HEK293T (cell line): ENCODE data around the gene UPK3B.
"Not testable (repeated sequence)": the region's sequence is repeated elsewhere in the genome, so short reads cannot be mapped to it uniquely, and the experiment has no call there.

Source experiments
- FOXM1 ChIP-seq: fragments of 450-650 bp; IDR thresholded peaks from 2 replicates; pipeline ENCODE4 v1.6.1; 2017; ENCODE audit warnings: mild to moderate bottlenecking, borderline replicate concordance
- NFRKB ChIP-seq: fragments of 450-650 bp; IDR thresholded peaks from 2 replicates; pipeline ENCODE4 v1.6.1; 2016; ENCODE audit warnings: mild to moderate bottlenecking, moderate library complexity
- ZNF384 ChIP-seq: fragments of 450-650 bp; IDR thresholded peaks from 2 replicates; pipeline ENCODE4 v1.6.1; 2016

DNA sequence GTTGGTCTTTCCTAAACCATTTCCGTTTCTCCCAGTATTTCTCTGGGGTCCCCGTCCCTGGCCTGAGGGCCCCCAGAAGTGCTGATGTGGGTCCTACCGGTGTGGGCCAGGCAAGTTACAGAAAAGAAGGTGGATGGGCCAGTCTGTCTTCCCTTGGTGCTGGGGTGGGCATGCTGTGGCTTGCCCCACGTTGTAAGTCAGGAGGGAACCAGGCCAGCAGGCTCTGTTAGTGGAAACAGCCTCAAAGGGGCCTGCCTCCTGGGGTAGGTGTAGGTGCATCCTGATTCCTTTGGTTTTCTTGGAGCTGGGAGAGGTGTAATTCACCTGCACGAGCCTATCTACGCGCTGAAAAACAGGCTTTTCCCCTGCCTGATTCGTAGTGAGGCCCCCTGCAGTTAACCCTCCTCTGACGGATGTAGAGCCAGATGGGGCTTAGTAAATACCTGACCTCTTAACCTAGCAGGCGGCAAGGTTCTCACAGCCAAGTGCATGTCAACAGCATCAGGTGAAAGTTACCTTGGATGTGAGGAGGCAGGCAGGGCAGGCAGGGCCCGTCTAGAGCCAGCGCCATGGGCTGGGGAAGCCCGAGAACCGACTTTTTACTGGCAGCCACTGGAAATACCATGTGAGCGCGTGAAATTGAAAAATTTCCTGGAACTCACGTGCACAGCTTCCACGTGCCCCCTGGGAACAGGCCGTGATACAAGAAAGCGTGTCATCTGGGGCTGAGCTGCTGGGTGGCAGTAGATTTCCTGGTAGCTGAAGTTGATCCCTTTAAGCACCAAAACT is 24.3 kb upstream of the UPK3B start:
- not testable (repeated sequence) for TF ChIP-seq NFRKB, ZNF384, FOXM1
